Measurements from ENCODE around the gene SLC25A4. TPM values are rescaled to one million over a fixed set of nuclear protein-coding genes. Genes with fewer than 3 reads are reported as not detected.
"Not testable (repeated sequence)": the region's sequence is repeated elsewhere in the genome, so short reads cannot be mapped to it uniquely, and the experiment has no call there.

Gene SLC25A4
- total RNA-seq, 1 donor from 2014 or later = 30.2 TPM

DNA sequence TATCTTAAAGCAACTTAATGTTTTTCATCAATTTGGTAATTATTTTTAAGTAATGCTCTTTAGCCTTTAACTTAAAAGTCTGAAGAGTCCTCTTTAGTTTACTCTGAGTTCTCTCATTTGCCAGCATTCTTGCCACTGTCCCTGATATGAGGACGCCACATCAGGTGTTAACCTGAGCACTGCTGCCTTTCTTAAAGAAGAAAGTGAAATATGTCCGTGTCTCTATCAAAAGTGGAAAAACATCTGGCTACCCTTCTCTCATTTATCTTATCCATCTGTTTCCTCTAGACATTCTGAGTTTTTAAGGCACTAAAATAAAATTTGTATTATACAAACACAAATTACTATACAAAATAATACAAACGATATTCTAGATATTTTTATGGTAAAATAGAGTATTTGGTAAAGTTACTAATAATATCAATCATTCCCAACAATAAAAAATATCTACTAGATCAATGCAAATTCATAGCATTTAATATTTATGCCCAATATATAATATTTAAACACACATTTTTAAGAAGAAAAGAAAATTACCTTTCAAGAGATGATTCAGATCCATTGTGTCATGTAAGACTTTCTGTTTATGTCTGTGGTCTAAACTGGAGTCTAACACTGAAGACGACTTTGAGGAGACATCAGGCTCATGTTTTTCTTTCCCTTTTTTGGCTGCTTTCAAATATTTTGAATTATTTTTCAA lies 46.7 kb downstream of the SLC25A4 start:
- no peaks in the 10 kb centered on the region for H3K27me3 ChIP-seq (ENCODE audit: control insufficient read depth, insufficient read depth, low read length)
- no peak for DNase-seq (ENCODE audit: low read depth)
- H3K4me3 ChIP-seq (ENCODE audit: low read depth, low read length) = no peak overlapping the region
- no peaks in the 10 kb centered on the region for H3K36me3 ChIP-seq (ENCODE audit: control insufficient read depth, insufficient read depth, low read length)
- TF ChIP-seq, protein P1, sequence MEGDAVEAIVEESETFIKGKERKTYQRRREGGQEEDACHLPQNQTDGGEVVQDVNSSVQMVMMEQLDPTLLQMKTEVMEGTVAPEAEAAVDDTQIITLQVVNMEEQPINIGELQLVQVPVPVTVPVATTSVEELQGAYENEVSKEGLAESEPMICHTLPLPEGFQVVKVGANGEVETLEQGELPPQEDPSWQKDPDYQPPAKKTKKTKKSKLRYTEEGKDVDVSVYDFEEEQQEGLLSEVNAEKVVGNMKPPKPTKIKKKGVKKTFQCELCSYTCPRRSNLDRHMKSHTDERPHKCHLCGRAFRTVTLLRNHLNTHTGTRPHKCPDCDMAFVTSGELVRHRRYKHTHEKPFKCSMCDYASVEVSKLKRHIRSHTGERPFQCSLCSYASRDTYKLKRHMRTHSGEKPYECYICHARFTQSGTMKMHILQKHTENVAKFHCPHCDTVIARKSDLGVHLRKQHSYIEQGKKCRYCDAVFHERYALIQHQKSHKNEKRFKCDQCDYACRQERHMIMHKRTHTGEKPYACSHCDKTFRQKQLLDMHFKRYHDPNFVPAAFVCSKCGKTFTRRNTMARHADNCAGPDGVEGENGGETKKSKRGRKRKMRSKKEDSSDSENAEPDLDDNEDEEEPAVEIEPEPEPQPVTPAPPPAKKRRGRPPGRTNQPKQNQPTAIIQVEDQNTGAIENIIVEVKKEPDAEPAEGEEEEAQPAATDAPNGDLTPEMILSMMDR (IDR thresholded peaks at IDR 0.05; ENCODE audit: insufficient read depth, low read length, poor library complexity, severe bottlenecking) = no peak

DNA sequence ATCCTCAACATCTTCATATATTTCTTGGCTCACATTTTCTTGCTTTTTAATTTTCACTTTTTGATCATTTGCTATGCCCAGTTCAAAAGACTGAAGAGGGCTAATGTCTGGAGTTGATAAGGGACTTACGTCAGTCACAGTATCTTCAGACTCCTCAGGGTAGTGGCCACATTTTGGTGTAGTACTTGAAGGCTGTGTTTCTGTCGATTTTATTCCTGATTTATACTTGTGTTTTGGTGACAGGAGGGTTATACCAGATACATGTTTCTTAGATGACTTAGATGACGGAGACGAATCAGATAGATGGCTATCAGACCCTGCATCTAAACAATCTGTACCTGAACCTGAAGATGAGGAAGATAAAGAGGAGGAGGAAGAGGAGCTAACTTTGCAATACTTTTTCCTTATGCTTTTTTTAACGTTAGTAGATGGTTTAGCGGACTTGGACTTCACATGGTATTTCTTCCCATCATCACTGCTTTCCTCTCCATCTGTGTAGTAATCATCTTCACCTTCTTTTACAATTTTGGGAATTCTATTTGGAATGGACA lies 47.3 kb downstream of the SLC25A4 start:
- Histone ChIP-seq H3K27me3 (ENCODE audit: control insufficient read depth, insufficient read depth, low read length) (no peaks in the 10 kb centered on the region), H3K4me3 (ENCODE audit: low read depth, low read length) (no peak overlapping the region), H3K36me3 (ENCODE audit: control insufficient read depth, insufficient read depth, low read length) (no peaks in the 10 kb centered on the region)
- TF ChIP-seq, protein P1 (IDR thresholded peaks at IDR 0.05; ENCODE audit: insufficient read depth, low read length, poor library complexity, severe bottlenecking) = no peak
- DNase-seq (ENCODE audit: low read depth) = no peak

DNA sequence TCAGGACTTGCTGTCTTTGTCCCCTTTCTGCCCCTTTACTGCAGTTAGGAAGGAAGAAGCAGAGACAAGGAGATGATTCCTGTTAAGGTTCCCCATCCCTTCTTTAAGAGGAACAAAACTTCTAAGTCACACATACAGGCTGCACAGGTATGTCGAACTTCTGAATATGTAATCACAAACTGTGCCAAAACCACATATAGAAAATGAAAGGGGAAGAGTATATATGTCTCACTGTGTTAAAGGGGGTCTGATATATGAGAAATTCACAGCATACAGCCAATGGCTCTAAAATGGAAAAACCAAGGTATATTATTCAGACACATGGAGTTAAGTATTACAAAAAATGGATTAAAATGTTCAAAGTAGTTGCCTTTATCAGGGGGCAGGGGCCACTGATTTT lies 49.0 kb downstream of the SLC25A4 start:
- H3K4me3 ChIP-seq (ENCODE audit: low read depth, low read length) = no peak overlapping the region
- TF ChIP-seq, protein P1 (IDR thresholded peaks at IDR 0.05; ENCODE audit: insufficient read depth, low read length, poor library complexity, severe bottlenecking) = no peak
- no peaks in the 10 kb centered on the region for H3K36me3 ChIP-seq (ENCODE audit: control insufficient read depth, insufficient read depth, low read length)
- no peaks in the 10 kb centered on the region for H3K27me3 ChIP-seq (ENCODE audit: control insufficient read depth, insufficient read depth, low read length)
- no peak for DNase-seq (ENCODE audit: low read depth)

DNA sequence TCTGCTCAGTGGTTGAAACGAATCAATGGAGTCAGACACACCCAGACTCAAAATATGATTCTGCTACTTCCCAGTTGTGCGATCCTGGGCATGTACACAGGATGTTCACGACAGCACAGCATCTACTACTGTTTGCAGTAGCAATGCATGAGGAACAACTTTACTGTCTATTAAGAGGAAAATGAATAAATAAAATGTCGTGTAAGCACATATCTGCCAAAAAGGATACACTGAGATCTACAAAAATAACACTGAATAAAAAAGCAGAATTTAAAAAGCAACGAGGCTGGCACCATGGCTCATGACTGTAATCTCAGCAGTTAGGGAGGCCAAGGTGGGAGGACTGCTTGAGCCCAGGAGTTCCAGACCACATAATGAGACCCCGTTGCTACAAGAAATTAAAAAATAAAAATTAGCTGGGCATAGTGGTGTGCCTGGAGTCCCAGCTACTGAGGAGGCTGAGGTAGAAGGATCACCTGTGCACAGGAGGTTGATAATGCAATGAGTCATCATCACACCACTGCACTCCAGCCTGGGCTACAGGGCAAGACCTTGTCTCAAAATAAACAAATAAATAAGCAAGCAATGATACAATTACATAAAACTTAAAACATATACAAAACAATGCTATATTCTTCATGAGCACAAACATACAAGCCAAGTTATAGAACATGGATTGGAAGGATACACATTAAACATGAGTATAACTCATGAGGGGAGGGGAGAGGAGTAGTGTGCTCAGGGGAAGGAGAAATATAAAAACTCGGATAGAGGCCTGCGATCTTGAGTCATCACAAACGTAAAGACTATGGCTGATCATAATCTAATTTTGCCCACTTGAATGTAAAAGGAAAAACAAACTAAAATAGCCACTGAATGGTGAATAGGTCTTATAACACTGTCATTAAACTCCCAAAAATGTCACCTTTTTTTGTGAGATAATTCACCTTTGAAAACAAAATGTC lies 52.1 kb downstream of the SLC25A4 start:
- H3K27me3 ChIP-seq (ENCODE audit: control insufficient read depth, insufficient read depth, low read length) = no peaks in the 10 kb centered on the region
- no peak for DNase-seq (ENCODE audit: low read depth)
- TF ChIP-seq, protein P1 (IDR thresholded peaks at IDR 0.05; ENCODE audit: insufficient read depth, low read length, poor library complexity, severe bottlenecking) = no peak
- no peaks in the 10 kb centered on the region for H3K36me3 ChIP-seq (ENCODE audit: control insufficient read depth, insufficient read depth, low read length)
- H3K4me3 ChIP-seq (ENCODE audit: low read depth, low read length) = no peak overlapping the region

DNA sequence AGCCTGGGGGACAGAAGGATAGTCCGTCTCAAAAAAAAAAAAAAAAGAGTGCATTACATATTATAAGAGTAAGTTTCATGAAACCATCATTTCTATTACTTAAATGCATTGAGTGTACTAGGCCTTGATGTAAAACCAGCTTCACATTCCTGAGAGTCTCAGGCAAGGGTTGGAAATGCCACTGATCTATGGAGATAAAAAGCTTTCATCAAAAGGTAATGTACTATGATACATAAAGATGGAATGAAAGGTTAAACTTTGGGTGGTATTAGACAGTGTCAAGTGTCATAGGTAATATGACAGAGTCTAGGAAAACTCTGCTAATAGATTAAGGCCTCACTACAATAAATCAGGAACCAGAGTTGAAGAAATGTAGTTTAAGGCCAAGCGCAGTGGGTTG lies 53.4 kb downstream of the SLC25A4 start:
- H3K4me3 ChIP-seq (ENCODE audit: low read depth, low read length) = no peak overlapping the region
- DNase-seq (ENCODE audit: low read depth) = no peak
- TF ChIP-seq, protein P1 (IDR thresholded peaks at IDR 0.05; ENCODE audit: insufficient read depth, low read length, poor library complexity, severe bottlenecking) = no peak
- H3K27me3 ChIP-seq (ENCODE audit: control insufficient read depth, insufficient read depth, low read length) = no peaks in the 10 kb centered on the region
- H3K36me3 ChIP-seq (ENCODE audit: control insufficient read depth, insufficient read depth, low read length) = no peaks in the 10 kb centered on the region

DNA sequence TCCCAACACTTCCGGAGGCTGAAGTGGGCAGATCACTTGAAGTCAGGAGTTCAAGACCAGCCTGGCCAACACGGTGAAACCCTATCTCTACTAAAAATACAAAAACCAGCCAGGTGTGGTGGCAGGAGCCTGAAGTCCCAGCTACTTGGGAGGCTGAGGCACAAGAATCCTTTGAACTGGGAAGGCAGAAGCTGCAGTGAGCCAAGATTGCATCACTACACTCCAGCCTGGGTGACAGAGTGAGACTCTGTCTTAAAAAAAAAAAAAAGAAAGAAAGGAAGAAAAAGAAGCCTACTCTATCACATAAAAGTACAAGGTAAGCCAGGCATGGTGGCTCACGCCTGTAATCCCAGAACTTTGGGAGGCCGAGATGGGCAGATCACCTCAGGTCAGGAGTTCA lies 55.1 kb downstream of the SLC25A4 start:
- H3K36me3 ChIP-seq (ENCODE audit: control insufficient read depth, insufficient read depth, low read length); H3K4me3 ChIP-seq (ENCODE audit: low read depth, low read length); H3K27me3 ChIP-seq (ENCODE audit: control insufficient read depth, insufficient read depth, low read length); DNase-seq (ENCODE audit: low read depth): not testable (repeated sequence)
